Measurements from ENCODE around the gene CENPT.
A peak's percentile ranks its signal among the peaks of the same experiment; 100 is the strongest.
"Not testable (repeated sequence)": the region's sequence is repeated elsewhere in the genome, so short reads cannot be mapped to it uniquely, and the experiment has no call there.

The CENPT gene

DNA sequence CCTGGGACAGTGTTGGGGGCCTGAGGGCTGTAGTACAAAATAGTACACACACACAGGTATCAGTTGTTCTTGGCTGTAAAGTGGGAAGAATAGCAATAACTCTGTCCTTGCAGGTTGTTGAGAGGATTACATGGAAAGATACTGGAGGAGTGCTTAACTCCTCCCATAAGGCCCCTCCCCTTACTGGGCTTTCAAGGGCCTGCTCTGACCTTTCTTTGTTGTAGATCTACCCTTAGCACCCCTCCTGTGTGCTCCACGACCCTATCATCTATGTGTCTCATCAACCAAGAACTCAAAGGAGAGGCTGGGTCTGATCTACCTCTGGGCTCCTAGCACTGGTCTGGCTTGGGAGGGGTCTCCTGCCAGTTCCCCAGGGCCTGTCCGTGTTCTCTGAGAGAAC lies 17.1 kb upstream of the CENPT start:
- Mint-ChIP-seq H3K4me3 (no peak overlapping the region), H3K27me3 (no peaks in the 10 kb centered on the region), H3K27ac (peak overlapping the region in 1 of 2 donors; percentile 78), H3K9me3 (no peaks in the 10 kb centered on the region), H3K4me1 (peaks cover 5% of the 10 kb centered on the region)
- DNase-seq = no peak
- no peak for ATAC-seq

DNA sequence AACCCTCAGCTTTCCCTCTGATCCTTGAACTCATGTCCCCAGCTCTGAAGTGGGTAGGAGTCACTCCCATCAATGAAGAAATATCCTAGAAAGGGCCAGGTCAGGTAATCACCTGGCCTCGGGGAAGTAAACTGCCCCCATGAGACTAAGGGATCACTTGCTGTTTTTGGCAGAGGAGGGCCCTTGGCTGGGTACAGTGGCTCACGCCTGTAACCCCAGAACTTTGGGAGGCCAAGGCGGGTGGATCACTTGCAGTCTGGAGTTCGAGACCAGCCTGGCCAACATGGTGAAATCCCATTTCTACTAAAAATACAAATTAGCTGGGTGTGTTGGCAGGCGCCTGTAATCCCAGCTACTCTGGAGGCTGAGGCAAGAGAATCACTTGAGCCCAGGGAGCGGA lies 16.6 kb upstream of the CENPT start:
- not testable (repeated sequence) for H3K27me3 Mint-ChIP-seq, H3K27ac Mint-ChIP-seq, H3K4me3 Mint-ChIP-seq, ATAC-seq, DNase-seq, H3K9me3 Mint-ChIP-seq, H3K4me1 Mint-ChIP-seq

- Mint-ChIP-seq H3K27ac (peak overlapping the region in 1 of 2 donors; percentile 84), H3K4me1 (peaks cover 14% of the 10 kb centered on the region), H3K9me3 (no peaks in the 10 kb centered on the region), H3K4me3 (no peak overlapping the region), H3K27me3 (no peaks in the 10 kb centered on the region)
- ATAC-seq (no peak), DNase-seq (no peak)
Observed at GRCh38 chr16:67862623-67863583, 15.4 kb upstream of the CENPT start.

- Mint-ChIP-seq H3K9me3 (no peaks in the 10 kb centered on the region), H3K27me3 (no peaks in the 10 kb centered on the region), H3K4me3 (no peak overlapping the region), H3K4me1 (peaks cover 24% of the 10 kb centered on the region), H3K27ac (peak overlapping the region; percentile 28 to 36)
- no peak for ATAC-seq
- DNase-seq = no peak
Observed at GRCh38 chr16:67861877-67862276, 14.4 kb upstream of the CENPT start.

GRCh38 chr16:67860589-67861398 lies 13.3 kb upstream of the CENPT start:
- peaks cover 28% of the 10 kb centered on the region for H3K4me1 Mint-ChIP-seq
- no peak for ATAC-seq
- no peak for DNase-seq
- no peak overlapping the region for H3K4me3 Mint-ChIP-seq
- H3K27me3 Mint-ChIP-seq = no peaks in the 10 kb centered on the region
- H3K27ac Mint-ChIP-seq = no peak overlapping the region
- no peaks in the 10 kb centered on the region for H3K9me3 Mint-ChIP-seq

- Mint-ChIP-seq H3K9me3 (no peaks in the 10 kb centered on the region), H3K27me3 (no peaks in the 10 kb centered on the region), H3K4me1 (peaks cover 39% of the 10 kb centered on the region), H3K27ac (no peak overlapping the region), H3K4me3 (no peak overlapping the region)
- DNase-seq (no peak), ATAC-seq (no peak)
Observed at GRCh38 chr16:67858500-67858899, 11.0 kb upstream of the CENPT start.

DNA sequence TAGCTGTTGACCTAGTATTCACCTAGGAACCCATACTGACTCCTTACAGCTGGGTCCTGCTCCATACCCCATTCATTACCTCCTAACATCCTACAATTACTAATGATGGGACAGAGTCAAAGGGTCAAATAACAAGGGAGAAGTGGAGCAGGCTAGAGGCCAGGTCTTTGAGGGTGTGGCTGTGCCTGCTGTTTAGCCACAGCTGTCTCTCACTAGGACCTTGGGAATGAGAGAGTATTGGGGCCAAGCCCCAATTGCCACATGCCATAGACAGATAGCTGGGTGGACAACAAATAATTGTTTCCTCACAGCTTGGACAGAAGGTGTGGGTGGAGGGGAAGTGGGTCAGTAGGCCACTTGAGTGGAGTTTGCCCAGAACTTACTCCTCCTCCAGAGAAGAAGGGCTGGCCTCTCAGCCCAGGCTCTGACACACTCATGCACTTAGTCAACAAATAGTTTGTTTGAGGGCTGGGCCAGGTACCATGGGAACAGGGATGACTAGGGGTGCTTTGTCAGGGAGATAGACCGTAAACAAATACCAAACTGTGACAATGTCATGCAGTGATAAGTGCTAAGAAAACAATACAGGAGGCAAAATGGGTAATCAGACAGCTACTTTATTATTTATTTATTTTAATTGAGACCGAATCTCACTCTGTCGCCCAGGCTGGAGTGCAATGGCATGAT lies 10.2 kb upstream of the CENPT start:
- ATAC-seq = peak; percentile 64
- H3K4me1 Mint-ChIP-seq = peaks cover 39% of the 10 kb centered on the region
- no peak for DNase-seq
- peak overlapping the region in 1 of 2 donors; percentile 59 for H3K27ac Mint-ChIP-seq
- no peaks in the 10 kb centered on the region for H3K27me3 Mint-ChIP-seq
- H3K4me3 Mint-ChIP-seq = no peak overlapping the region
- H3K9me3 Mint-ChIP-seq = no peaks in the 10 kb centered on the region

- DNase-seq (no peak), ATAC-seq (no peak)
- Mint-ChIP-seq H3K27ac (peak overlapping the region; percentile 59 to 88), H3K4me3 (no peak overlapping the region), H3K27me3 (no peaks in the 10 kb centered on the region), H3K4me1 (peaks cover 39% of the 10 kb centered on the region), H3K9me3 (no peaks in the 10 kb centered on the region)
Observed at GRCh38 chr16:67856927-67857546, 9.5 kb upstream of the CENPT start.

DNA sequence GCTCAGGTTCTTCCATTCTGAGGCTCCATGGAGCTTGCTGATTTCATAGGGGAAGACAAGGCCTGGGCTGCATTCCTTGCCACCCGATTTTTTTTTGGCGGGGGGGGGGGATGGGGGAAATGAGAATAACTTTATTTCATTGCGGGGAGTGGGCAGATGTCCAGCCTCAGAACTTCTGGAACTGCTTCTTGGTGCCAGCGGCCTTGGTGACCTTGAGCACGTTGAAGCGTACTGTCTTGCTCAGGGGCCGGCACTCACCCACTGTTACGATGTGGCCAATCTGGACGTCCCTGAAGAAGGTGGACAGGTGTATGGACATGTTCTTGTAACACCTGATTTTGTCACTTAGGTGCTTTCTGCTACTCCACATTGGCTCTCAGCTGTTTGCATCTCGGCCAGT lies 8.3 kb upstream of the CENPT start:
- no peak overlapping the region for H3K4me3 Mint-ChIP-seq
- ATAC-seq (no peak), DNase-seq (no peak)
- no peaks in the 10 kb centered on the region for H3K9me3 Mint-ChIP-seq
- no peaks in the 10 kb centered on the region for H3K27me3 Mint-ChIP-seq
- H3K4me1 Mint-ChIP-seq = peaks cover 39% of the 10 kb centered on the region
- no peak overlapping the region for H3K27ac Mint-ChIP-seq

GRCh38 chr16:67853670-67854069 lies 6.2 kb upstream of the CENPT start:
- Mint-ChIP-seq H3K4me1 (peaks cover 49% of the 10 kb centered on the region), H3K27ac (peak overlapping the region; percentile 8 to 86)

GRCh38 chr16:67848118-67848517 lies 625 bp upstream of the CENPT start:
- DNase-seq (no peak), ATAC-seq (no peak)
- peak overlapping the region; percentile 90 to 92 for H3K4me3 Mint-ChIP-seq
- no peaks in the 10 kb centered on the region for H3K9me3 Mint-ChIP-seq
- H3K27ac Mint-ChIP-seq = peak overlapping the region in 1 of 2 donors; percentile 78
- peaks cover 53% of the 10 kb centered on the region for H3K4me1 Mint-ChIP-seq
- no peaks in the 10 kb centered on the region for H3K27me3 Mint-ChIP-seq

More at GRCh38 chr16:67853670-67854069, 6.2 kb upstream of the CENPT start:
- DNase-seq = no peak
- H3K9me3 Mint-ChIP-seq = no peaks in the 10 kb centered on the region
- no peaks in the 10 kb centered on the region for H3K27me3 Mint-ChIP-seq
- no peak overlapping the region for H3K4me3 Mint-ChIP-seq
- ATAC-seq = no peak

GRCh38 chr16:67846320-67847063 lies 1.0 kb downstream of the CENPT start, which contains the start of gene NUTF2:
TSS of gene NUTF2 (plus strand) at chr16:67846933. CDS start at chr16:67865131, 18,198 bp downstream.
- no peaks in the 10 kb centered on the region for H3K9me3 Mint-ChIP-seq
- peaks cover 59% of the 10 kb centered on the region for H3K4me1 Mint-ChIP-seq

GRCh38 chr16:67846063-67846319 lies 1.5 kb downstream of the CENPT start:
- DNase-seq = no peak
- Mint-ChIP-seq H3K9me3 (no peaks in the 10 kb centered on the region), H3K27ac (peak overlapping the region; percentile 93 to 97), H3K4me3 (peak overlapping the region; percentile 88 to 94), H3K27me3 (no peaks in the 10 kb centered on the region), H3K4me1 (peaks cover 63% of the 10 kb centered on the region)
- no peak for ATAC-seq

More at GRCh38 chr16:67846320-67847063, 1.0 kb downstream of the CENPT start, which contains the start of gene NUTF2:
- DNase-seq (peak; percentile 97 to 98), ATAC-seq (peak; percentile 80)
- H3K27me3 Mint-ChIP-seq = no peaks in the 10 kb centered on the region
- peak within 1 kb of the TSS; percentile 90 to 94 for H3K4me3 Mint-ChIP-seq
- H3K27ac Mint-ChIP-seq = peak within 1 kb of the TSS; percentile 93 to 97

- H3K9me3 Mint-ChIP-seq = no peaks in the 10 kb centered on the region
- no peak for ATAC-seq
- H3K4me1 Mint-ChIP-seq = peaks cover 62% of the 10 kb centered on the region
- H3K27ac Mint-ChIP-seq = peak overlapping the region; percentile 93 to 97
- no peak for DNase-seq
- no peaks in the 10 kb centered on the region for H3K27me3 Mint-ChIP-seq
- H3K4me3 Mint-ChIP-seq = peak overlapping the region; percentile 88 to 94
Observed at GRCh38 chr16:67845291-67846062, 2.0 kb downstream of the CENPT start.
